ENCODE results near the gene GAL3ST1.

Gene GAL3ST1

GRCh38 chr22:30535182-30535581 lies 39.3 kb downstream of the GAL3ST1 start:
- DNase-seq (ENCODE audit: low read depth, low spot score), result no peak

DNA sequence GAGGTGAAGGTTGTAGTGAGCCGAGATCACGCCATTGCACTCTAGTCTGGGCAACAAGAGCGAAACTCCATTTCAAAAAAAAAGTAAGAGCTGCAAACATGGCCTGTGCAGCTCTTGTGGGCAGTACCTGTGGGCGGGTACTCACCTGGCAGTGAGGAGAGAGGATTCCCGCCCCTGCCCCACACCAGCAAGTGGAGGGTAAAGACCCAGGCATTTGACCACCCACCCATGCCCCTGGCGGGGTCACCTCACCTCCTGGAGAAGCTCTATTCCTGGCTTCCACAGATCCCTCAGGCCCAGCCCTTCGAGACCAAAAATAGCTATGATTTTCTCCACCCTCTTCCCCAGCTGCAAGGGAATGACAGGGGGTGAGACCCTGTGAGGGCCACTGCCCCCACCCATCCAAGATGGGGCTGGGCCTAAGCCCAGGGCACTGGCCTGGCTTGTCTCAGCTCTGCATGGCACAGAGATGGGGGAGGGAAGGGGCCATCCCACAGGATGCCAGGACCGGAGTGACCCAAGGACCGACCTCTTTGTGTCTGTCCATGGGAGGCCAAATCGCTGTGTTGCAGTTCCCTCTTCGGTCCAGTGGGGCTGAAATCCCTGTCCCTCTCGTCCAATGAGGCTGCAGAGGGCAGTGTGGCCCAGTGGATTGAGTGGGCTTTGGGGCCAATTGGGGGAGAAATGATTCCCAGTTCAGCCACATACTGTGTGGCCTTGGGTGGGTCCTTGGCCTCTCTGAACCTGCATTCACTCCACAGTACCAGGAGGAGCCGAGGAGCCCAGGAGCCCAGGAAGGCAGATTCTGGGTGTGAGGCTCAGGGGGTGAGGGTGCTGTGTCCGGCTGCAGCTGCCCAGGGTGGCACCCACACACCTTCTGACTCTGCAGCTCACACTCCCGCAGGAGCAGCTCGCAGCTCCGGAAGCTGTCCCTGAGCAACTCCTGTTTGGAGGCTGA lies 42.5 kb downstream of the GAL3ST1 start:
- DNase-seq (ENCODE audit: low read depth, low spot score), result no peak

DNA sequence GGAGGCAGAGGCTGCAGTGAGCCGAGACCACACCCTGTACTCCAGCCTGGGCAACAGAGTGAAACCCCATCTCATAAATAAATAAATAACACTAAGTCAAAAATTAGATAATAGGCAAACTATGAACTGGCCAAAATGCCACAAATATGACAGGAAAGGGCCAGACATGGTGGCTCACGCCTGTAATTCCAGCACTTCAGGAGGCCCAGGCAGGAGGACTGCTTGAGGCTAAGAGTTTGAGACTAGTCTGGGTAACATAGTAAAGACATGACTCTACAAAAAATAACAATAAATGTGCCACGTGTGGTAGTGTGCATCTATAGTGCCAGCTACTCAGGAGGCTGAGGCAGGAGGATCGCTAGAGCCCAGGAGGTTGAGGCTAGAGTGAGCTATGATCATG lies 47.8 kb downstream of the GAL3ST1 start:
- no peak for DNase-seq (ENCODE audit: low read depth, low spot score)

- DNase-seq (ENCODE audit: low read depth, low spot score), result peak; percentile 64
Measured at GRCh38 chr22:30523646-30524489, 50.6 kb downstream of the GAL3ST1 start.

- no peak for DNase-seq (ENCODE audit: low read depth, low spot score)
Measured at GRCh38 chr22:30521368-30522156, 52.9 kb downstream of the GAL3ST1 start.

GRCh38 chr22:30519842-30520425 lies 54.5 kb downstream of the GAL3ST1 start:
- DNase-seq (ENCODE audit: low read depth, low spot score), result no peak

DNA sequence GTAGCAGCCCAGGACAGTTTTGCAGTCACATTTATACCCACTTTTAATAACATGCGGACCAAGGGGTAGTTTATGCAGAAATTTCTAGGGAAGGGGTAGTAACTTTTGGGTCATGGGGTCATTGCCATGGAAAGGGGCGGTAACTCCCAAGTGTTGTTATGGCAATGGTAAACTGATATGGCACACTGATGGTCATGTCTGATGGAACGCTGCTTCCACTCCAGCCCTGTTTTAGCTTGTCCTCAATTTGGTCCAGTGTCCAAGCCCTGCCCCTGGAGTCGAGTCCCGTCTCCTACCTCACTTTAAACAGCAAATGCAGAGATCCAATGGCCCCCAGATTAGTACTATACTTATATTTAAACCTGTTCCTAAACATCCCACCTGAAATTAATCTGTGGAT lies 57.7 kb downstream of the GAL3ST1 start:
- no peak for DNase-seq (ENCODE audit: low read depth, low spot score)

GRCh38 chr22:30516273-30516672 lies 58.2 kb downstream of the GAL3ST1 start:
- no peak for DNase-seq (ENCODE audit: low read depth, low spot score)

- no peak for DNase-seq (ENCODE audit: low read depth, low spot score)
Measured at GRCh38 chr22:30514252-30514651, 60.2 kb downstream of the GAL3ST1 start.

DNA sequence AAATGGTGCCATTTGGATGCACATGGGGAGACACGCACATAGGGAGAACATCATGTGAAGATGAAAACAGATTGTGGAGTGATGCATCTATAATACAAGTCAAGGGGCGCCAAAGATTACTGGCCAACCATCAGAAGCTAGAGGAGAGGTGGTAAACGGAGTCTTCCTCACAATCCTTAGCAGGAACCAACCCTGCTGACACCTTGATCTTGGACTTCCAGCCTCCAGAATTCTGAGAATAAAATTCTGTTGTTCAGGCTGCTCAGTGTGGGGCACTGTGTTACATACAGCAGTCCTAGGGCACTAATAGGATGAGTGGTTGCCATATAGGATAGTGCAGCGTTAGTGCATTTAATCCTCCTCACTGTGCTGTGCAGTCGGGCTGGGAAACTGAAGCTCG lies 61.0 kb downstream of the GAL3ST1 start:
- DNase-seq (ENCODE audit: low read depth, low spot score), result no peak

- DNase-seq (ENCODE audit: low read depth, low spot score), result no peak
Measured at GRCh38 chr22:30511911-30512310, 62.6 kb downstream of the GAL3ST1 start.

- no peak for DNase-seq (ENCODE audit: low read depth, low spot score)
Measured at GRCh38 chr22:30511109-30511508, 63.4 kb downstream of the GAL3ST1 start.

GRCh38 chr22:30508216-30508615 lies 66.2 kb downstream of the GAL3ST1 start:
- DNase-seq (ENCODE audit: low read depth, low spot score), result no peak

GRCh38 chr22:30507670-30508069 lies 66.8 kb downstream of the GAL3ST1 start:
- DNase-seq (ENCODE audit: low read depth, low spot score), result no peak

DNA sequence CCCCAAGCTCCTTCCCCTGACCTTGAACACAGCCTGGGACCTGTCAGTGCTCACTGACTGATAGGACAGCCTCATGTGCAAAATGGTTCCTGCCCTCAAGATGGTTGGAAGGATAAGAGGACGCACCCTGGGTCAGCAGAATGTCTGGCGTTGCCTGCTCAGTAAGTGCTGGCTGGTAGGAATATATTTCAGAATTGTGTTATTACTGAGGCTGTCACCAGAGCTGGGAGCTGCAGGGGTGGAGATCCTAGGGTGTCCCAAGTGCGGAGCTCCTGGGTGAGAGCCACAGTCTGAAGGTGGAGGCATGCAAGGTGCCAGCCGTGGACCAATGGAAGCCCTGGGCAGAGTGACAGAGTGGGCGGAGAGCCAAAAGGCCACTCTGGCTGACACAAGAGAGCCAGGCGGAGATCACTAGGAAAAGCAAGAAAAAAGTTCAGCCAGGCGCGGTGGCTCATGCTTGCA lies 67.9 kb downstream of the GAL3ST1 start:
- no peak for DNase-seq (ENCODE audit: low read depth, low spot score)
